B cell (primary cell): ENCODE measurements around the gene SH3BP2.

Source experiments
- CTCF ChIP-seq: fragments of 200-600 bp; IDR thresholded peaks from one replicate; pipeline ENCODE4 v1.8.0; 2022; ENCODE audit warnings: antibody characterized with exemption, mild to moderate bottlenecking
- EZH2 ChIP-seq: IDR thresholded peaks from 2 replicates; pipeline ENCODE4 v1.6.1; 2012; ENCODE audit warnings: borderline replicate concordance, low read depth, mild to moderate bottlenecking, moderate library complexity, low read length; ENCODE audit not compliant: insufficient read depth, poor library complexity, severe bottlenecking

- TF ChIP-seq CTCF (no peak), EZH2 (no peak)
Observed at GRCh38 chr4:2852481-2852921, 59.6 kb downstream of the SH3BP2 start.
